Ishikawa (cell line): ENCODE measurements around the gene CST7.

Experiments
- CEBPB ChIP-seq: IDR thresholded peaks from 2 replicates; pipeline ENCODE4 v1.6.1; 2012
- EGR1 ChIP-seq: IDR thresholded peaks from 2 replicates; pipeline ENCODE4 v1.6.1; 2012
- EP300 ChIP-seq: IDR thresholded peaks from 2 replicates; pipeline ENCODE4 v1.6.1; 2012; ENCODE audit warnings: borderline replicate concordance
- FOXM1 ChIP-seq: IDR thresholded peaks from 2 replicates; pipeline ENCODE4 v1.6.1; 2012; ENCODE audit warnings: low read depth, borderline replicate concordance
- NFIC ChIP-seq: IDR thresholded peaks from 2 replicates; pipeline ENCODE4 v1.6.1; 2012
- RAD21 ChIP-seq: IDR thresholded peaks from 2 replicates; pipeline ENCODE4 v1.6.1; 2012; ENCODE audit warnings: low read depth
- TAF1 ChIP-seq: IDR thresholded peaks from 2 replicates; pipeline ENCODE4 v1.6.1; 2012; ENCODE audit warnings: low read depth, mild to moderate bottlenecking
- TCF12 ChIP-seq: IDR thresholded peaks from 2 replicates; pipeline ENCODE4 v1.6.1; 2012; ENCODE audit warnings: low read depth
- TEAD4 ChIP-seq: IDR thresholded peaks from 2 replicates; pipeline ENCODE4 v1.6.1; 2012
- YY1 ChIP-seq: IDR thresholded peaks from 2 replicates; pipeline ENCODE4 v1.6.1; 2012; ENCODE audit warnings: low read depth
- TF ChIP-seq, protein P1 (sequence below): IDR thresholded peaks from 2 replicates; pipeline ENCODE4 v1.6.1; 2012
- TF ChIP-seq, protein P2 (sequence below): IDR thresholded peaks from 2 replicates; pipeline ENCODE4 v1.6.1; 2012; ENCODE audit warnings: low read depth, mild to moderate bottlenecking
- TF ChIP-seq, protein P3 (sequence below): IDR thresholded peaks from 2 replicates; pipeline ENCODE4 v1.6.1; 2012

DNA sequence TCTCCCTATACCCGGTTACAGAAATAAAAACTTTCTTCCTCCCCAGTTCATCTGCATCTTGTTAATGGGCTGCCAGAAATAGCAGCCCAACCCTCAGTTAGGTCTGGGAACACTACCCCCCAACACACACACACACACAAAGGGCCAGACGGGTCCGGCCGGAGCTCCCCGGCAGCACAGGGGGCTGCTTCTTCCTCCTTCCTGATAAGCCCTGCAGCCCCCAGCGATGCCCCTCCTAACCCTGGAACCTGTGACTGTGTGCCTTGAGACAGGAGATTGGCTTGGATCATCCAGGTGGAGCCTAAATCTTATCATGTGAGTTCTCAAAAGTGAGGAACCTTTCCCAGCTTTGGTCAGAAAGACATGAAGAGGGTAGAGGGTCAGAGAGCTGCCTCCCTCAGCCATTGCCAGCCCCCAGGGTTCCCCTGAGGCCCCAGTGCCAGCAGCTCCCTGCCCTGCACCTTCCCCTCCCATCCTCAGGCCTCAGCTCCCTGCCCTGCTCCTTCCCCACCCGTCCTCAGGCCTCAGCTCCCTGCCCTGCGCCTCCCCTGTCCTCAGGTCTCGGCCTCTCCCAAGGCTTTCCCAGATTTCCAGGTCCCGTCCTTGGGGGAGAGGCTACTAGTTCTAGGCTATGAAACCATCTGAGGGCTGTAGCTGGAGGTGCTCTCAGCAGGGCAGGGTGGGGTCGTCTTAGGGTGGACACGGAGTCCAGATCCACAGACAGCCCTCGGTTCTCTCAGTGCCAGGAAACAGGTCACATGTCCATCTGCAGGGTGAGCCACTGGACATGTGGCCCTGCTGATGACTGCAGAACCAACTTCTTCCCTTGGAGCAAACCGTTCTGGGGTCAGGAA lies 34.5 kb upstream of the CST7 start:
- no peak for TF ChIP-seq EGR1
- no peak for TF ChIP-seq EP300
- TF ChIP-seq YY1, result no peak
- no peak for TF ChIP-seq CEBPB
- TF ChIP-seq, protein P1, sequence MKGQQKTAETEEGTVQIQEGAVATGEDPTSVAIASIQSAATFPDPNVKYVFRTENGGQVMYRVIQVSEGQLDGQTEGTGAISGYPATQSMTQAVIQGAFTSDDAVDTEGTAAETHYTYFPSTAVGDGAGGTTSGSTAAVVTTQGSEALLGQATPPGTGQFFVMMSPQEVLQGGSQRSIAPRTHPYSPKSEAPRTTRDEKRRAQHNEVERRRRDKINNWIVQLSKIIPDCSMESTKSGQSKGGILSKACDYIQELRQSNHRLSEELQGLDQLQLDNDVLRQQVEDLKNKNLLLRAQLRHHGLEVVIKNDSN, result no peak
- TF ChIP-seq NFIC, result no peak
- no peak for TF ChIP-seq TAF1
- TF ChIP-seq, protein P2, sequence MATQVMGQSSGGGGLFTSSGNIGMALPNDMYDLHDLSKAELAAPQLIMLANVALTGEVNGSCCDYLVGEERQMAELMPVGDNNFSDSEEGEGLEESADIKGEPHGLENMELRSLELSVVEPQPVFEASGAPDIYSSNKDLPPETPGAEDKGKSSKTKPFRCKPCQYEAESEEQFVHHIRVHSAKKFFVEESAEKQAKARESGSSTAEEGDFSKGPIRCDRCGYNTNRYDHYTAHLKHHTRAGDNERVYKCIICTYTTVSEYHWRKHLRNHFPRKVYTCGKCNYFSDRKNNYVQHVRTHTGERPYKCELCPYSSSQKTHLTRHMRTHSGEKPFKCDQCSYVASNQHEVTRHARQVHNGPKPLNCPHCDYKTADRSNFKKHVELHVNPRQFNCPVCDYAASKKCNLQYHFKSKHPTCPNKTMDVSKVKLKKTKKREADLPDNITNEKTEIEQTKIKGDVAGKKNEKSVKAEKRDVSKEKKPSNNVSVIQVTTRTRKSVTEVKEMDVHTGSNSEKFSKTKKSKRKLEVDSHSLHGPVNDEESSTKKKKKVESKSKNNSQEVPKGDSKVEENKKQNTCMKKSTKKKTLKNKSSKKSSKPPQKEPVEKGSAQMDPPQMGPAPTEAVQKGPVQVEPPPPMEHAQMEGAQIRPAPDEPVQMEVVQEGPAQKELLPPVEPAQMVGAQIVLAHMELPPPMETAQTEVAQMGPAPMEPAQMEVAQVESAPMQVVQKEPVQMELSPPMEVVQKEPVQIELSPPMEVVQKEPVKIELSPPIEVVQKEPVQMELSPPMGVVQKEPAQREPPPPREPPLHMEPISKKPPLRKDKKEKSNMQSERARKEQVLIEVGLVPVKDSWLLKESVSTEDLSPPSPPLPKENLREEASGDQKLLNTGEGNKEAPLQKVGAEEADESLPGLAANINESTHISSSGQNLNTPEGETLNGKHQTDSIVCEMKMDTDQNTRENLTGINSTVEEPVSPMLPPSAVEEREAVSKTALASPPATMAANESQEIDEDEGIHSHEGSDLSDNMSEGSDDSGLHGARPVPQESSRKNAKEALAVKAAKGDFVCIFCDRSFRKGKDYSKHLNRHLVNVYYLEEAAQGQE, result no peak
- TF ChIP-seq, protein P3, sequence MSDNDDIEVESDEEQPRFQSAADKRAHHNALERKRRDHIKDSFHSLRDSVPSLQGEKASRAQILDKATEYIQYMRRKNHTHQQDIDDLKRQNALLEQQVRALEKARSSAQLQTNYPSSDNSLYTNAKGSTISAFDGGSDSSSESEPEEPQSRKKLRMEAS, result no peak
- no peak for TF ChIP-seq FOXM1
- no peak for TF ChIP-seq TCF12
- TF ChIP-seq RAD21, result no peak
- no peak for TF ChIP-seq TEAD4
